GM23338 (cell line): ENCODE results near the gene SYNGR4. TPM values are rescaled to one million over a fixed set of nuclear protein-coding genes. Genes with fewer than 3 reads are reported as not detected.

ENCODE experiments used
- ATAC-seq: fragments of 200-7000 bp; cut with Tn5 transposase; 3 replicates; pipeline ENCODE4 v1.9.1; 2020
- DNase-seq: peaks from one replicate; pipeline ENCODE4 v3.0.0-alpha.2; 2015; ENCODE audit warnings: low spot score
- H2AFZ ChIP-seq: fragments of 200-600 bp; sonication (generic); 2 replicates; pipeline ENCODE4 v1.8.0; 2016; ENCODE audit warnings: antibody characterized with exemption, mild to moderate bottlenecking, moderate library complexity
- H3F3A ChIP-seq: fragments of 200-600 bp; sonication (generic); replicated peaks from 2 replicates; pipeline ENCODE4 v1.8.0; 2017; ENCODE audit warnings: antibody characterized with exemption, mixed run types, low read depth
- H3K27ac ChIP-seq: fragments of 200-600 bp; sonication (generic); 2 replicates; pipeline ENCODE4 v1.6.1; 2016; ENCODE audit warnings: low read depth
- H3K27me3 ChIP-seq: fragments of 200-600 bp; sonication (generic); 2 replicates; pipeline ENCODE4 v1.8.0; 2016; ENCODE audit warnings: mild to moderate bottlenecking, mixed run types, moderate library complexity; ENCODE audit not compliant: insufficient read depth
- H3K36me3 ChIP-seq: fragments of 200-600 bp; sonication (generic); 2 replicates; pipeline ENCODE4 v1.8.0; 2016; ENCODE audit warnings: mild to moderate bottlenecking; ENCODE audit not compliant: insufficient read depth
- H3K4me1 ChIP-seq: fragments of 200-600 bp; sonication (generic); 2 replicates; pipeline ENCODE4 v1.8.0; 2016; ENCODE audit warnings: mild to moderate bottlenecking, moderate library complexity; ENCODE audit not compliant: insufficient read depth
- H3K4me2 ChIP-seq: fragments of 200-600 bp; sonication (generic); 2 replicates; pipeline ENCODE4 v1.7.1; 2017; ENCODE audit warnings: mixed run types
- H3K4me3 ChIP-seq: fragments of 200-600 bp; sonication (generic); 2 replicates; pipeline ENCODE4 v1.6.1; 2016; ENCODE audit warnings: mixed run types
- H3K79me2 ChIP-seq: fragments of 200-600 bp; sonication (generic); replicated peaks from 2 replicates; pipeline ENCODE4 v1.8.0; 2017; ENCODE audit warnings: mild to moderate bottlenecking; ENCODE audit not compliant: insufficient read depth
- H3K9me2 ChIP-seq: fragments of 200-600 bp; sonication (generic); 2 replicates; pipeline ENCODE4 v1.8.0; 2017; ENCODE audit not compliant: insufficient read depth
- H4K20me1 ChIP-seq: fragments of 200-600 bp; sonication (generic); replicated peaks from 2 replicates; pipeline ENCODE4 v1.8.0; 2017; ENCODE audit warnings: mild to moderate bottlenecking; ENCODE audit not compliant: insufficient read depth
- H3K27ac Mint-ChIP-seq: 2 replicates; pipeline ENCODE4 v1.8.0; 2020; ENCODE audit warnings: inconsistent platforms, mild to moderate bottlenecking, moderate library complexity, mixed read lengths
- H3K27me3 Mint-ChIP-seq: 3 replicates; pipeline ENCODE4 v1.8.0; 2022; ENCODE audit warnings: low read depth, mild to moderate bottlenecking, moderate library complexity, mixed read lengths, inconsistent platforms; ENCODE audit not compliant: insufficient read depth, poor library complexity
- H3K36me3 Mint-ChIP-seq: 3 replicates; pipeline ENCODE4 v1.8.0; 2021; ENCODE audit warnings: low read depth, mild to moderate bottlenecking, inconsistent platforms, moderate library complexity, mixed read lengths
- H3K4me1 Mint-ChIP-seq: 3 replicates; pipeline ENCODE4 v1.8.0; 2020; ENCODE audit warnings: mild to moderate bottlenecking, inconsistent platforms, mixed read lengths
- H3K4me3 Mint-ChIP-seq: 3 replicates; pipeline ENCODE4 v1.8.0; 2021; ENCODE audit warnings: moderate library complexity, mild to moderate bottlenecking, inconsistent platforms, mixed read lengths
- H3K9me3 Mint-ChIP-seq: 3 replicates; pipeline ENCODE4 v1.8.0; 2020; ENCODE audit warnings: moderate library complexity, mild to moderate bottlenecking, inconsistent platforms, mixed read lengths
- CREB1 ChIP-seq: fragments of 250-450 bp; sonication (Bioruptor Pico); IDR thresholded peaks from 2 replicates; pipeline ENCODE4 v1.5.0; 2020; ENCODE audit warnings: low read depth, mild to moderate bottlenecking, moderate library complexity
- EZH2 ChIP-seq: fragments of 200-600 bp; sonication (generic); IDR thresholded peaks from one replicate; pipeline ENCODE4 v1.8.0; 2017; ENCODE audit warnings: antibody characterized with exemption, mild to moderate bottlenecking, low read depth; ENCODE audit not compliant: unreplicated experiment
- EZH2phosphoT487 ChIP-seq: fragments of 200-600 bp; sonication (generic); IDR thresholded peaks from one replicate; pipeline ENCODE4 v1.8.1; 2018; ENCODE audit warnings: antibody characterized with exemption; ENCODE audit not compliant: unreplicated experiment
- JUNB ChIP-seq: IDR thresholded peaks from one replicate; pipeline ENCODE4 v1.6.1; 2016; ENCODE audit warnings: antibody characterized with exemption; ENCODE audit not compliant: unreplicated experiment
- NANOG ChIP-seq: IDR thresholded peaks from 2 replicates; pipeline ENCODE4 v1.6.1; 2016; ENCODE audit warnings: antibody characterized with exemption, borderline replicate concordance
- POLR2AphosphoS5 ChIP-seq: IDR thresholded peaks from 2 replicates; pipeline ENCODE4 v1.6.1; 2016; ENCODE audit warnings: antibody characterized with exemption, low read depth
- STAT1 ChIP-seq: IDR thresholded peaks from one replicate; pipeline ENCODE4 v1.6.1; 2016; ENCODE audit warnings: antibody characterized with exemption; ENCODE audit not compliant: unreplicated experiment
- ZNF114 ChIP-seq: fragments of 250-450 bp; sonication (Bioruptor Pico); IDR thresholded peaks from 2 replicates; pipeline ENCODE4 v1.5.0; 2020; ENCODE audit warnings: mild to moderate bottlenecking, moderate library complexity
- ZNF331 ChIP-seq: fragments of 250-450 bp; sonication (Bioruptor Pico); IDR thresholded peaks from 2 replicates; pipeline ENCODE4 v1.5.0; 2020; ENCODE audit warnings: low read depth, mild to moderate bottlenecking, moderate library complexity
- polyA plus RNA-seq: library from polyadenylated mRNA; unstranded; fragments of >200 nt; fragmentation: Nextera tagmentation; extraction: Ambion mirVana; gene quantifications from 2 replicates; pipeline ENCODE4 v1.2.1, GENCODE V29; 2016
- total RNA-seq: library from RNA; depleted of rRNA; stranded (reverse); fragments of >200 nt; shearing (Covaris generic); gene quantifications from 2 replicates; pipeline ENCODE4 v1.2.3, GENCODE V29; 2014
- TF ChIP-seq, protein P1 (sequence below): IDR thresholded peaks from one replicate; pipeline ENCODE4 v1.6.1; 2018; ENCODE audit warnings: antibody characterized with exemption; ENCODE audit not compliant: unreplicated experiment
- TF ChIP-seq, protein P2 (sequence below): fragments of 250-450 bp; sonication (Bioruptor Pico); IDR thresholded peaks from 2 replicates; pipeline ENCODE4 v1.5.0; 2020; ENCODE audit warnings: mild to moderate bottlenecking, moderate library complexity
- TF ChIP-seq, protein P3 (sequence below), 2 experiments: fragments of 200-600 bp in 1 of 2; sonication (generic) in 1 of 2; conservative IDR thresholded peaks; 2 replicates each; pipeline versions ENCODE4 v1.5.1 to v1.6.1; 2016 to 2017; ENCODE audit warnings: antibody characterized with exemption in 2 of 2, low read depth in 2 of 2, mild to moderate bottlenecking in 2 of 2, moderate library complexity in 1 of 2
- TF ChIP-seq, protein P4 (sequence below): IDR thresholded peaks from 2 replicates; pipeline ENCODE4 v1.6.1; 2016; ENCODE audit warnings: antibody characterized with exemption

SYNGR4 gene
- total and polyA plus RNA-seq, 2 experiments from 2014 or later = not detected

DNA sequence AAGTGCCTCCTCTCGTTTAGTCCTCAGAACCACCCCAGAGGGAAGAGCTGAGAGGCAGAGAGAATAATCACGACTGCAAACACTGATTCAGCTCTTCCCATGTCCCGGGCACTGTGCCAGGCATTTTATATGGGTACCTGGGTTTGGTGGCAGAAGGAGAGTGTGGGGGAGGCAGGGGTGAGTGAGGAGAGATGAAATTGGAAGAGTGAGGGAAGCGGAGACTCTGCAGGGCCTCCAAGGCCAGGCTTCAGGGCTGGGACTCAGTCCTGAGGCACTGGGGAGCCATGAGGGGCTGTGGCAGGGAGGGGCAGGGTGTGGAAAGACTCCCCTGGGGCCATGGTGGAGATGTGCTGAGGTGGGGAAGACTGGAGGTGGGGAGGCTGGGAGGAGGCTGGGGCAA is 8.7 kb downstream of the SYNGR4 start:
- H3K9me2 ChIP-seq = no peaks in the 10 kb centered on the region
- H3K4me1 Mint-ChIP-seq = peaks cover 2% of the 10 kb centered on the region; the same call in 1 of the 3 replicates
- H3K4me1 ChIP-seq = no peaks in the 10 kb centered on the region
- H3F3A ChIP-seq = no peaks in the 10 kb centered on the region
- H3K27ac ChIP-seq = no peak overlapping the region
- H3K4me2 ChIP-seq = no peak overlapping the region
- H3K4me3 ChIP-seq = no peak overlapping the region
- ATAC-seq (no peak), DNase-seq (no peak)
- H3K36me3 Mint-ChIP-seq = no peaks in the 10 kb centered on the region
- no peaks in the 10 kb centered on the region for H3K27me3 ChIP-seq
- TF ChIP-seq EZH2phosphoT487 = no peak
- TF ChIP-seq NANOG = no peak
- TF ChIP-seq POLR2AphosphoS5 = no peak
- no peak for TF ChIP-seq JUNB
- TF ChIP-seq EZH2 = no peak
- TF ChIP-seq, protein P1, sequence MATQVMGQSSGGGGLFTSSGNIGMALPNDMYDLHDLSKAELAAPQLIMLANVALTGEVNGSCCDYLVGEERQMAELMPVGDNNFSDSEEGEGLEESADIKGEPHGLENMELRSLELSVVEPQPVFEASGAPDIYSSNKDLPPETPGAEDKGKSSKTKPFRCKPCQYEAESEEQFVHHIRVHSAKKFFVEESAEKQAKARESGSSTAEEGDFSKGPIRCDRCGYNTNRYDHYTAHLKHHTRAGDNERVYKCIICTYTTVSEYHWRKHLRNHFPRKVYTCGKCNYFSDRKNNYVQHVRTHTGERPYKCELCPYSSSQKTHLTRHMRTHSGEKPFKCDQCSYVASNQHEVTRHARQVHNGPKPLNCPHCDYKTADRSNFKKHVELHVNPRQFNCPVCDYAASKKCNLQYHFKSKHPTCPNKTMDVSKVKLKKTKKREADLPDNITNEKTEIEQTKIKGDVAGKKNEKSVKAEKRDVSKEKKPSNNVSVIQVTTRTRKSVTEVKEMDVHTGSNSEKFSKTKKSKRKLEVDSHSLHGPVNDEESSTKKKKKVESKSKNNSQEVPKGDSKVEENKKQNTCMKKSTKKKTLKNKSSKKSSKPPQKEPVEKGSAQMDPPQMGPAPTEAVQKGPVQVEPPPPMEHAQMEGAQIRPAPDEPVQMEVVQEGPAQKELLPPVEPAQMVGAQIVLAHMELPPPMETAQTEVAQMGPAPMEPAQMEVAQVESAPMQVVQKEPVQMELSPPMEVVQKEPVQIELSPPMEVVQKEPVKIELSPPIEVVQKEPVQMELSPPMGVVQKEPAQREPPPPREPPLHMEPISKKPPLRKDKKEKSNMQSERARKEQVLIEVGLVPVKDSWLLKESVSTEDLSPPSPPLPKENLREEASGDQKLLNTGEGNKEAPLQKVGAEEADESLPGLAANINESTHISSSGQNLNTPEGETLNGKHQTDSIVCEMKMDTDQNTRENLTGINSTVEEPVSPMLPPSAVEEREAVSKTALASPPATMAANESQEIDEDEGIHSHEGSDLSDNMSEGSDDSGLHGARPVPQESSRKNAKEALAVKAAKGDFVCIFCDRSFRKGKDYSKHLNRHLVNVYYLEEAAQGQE = no peak
- TF ChIP-seq ZNF331 (CRISPR knock-in tag) = no peak
- no peak for TF ChIP-seq ZNF114 (CRISPR knock-in tag)
- TF ChIP-seq, protein P2, sequence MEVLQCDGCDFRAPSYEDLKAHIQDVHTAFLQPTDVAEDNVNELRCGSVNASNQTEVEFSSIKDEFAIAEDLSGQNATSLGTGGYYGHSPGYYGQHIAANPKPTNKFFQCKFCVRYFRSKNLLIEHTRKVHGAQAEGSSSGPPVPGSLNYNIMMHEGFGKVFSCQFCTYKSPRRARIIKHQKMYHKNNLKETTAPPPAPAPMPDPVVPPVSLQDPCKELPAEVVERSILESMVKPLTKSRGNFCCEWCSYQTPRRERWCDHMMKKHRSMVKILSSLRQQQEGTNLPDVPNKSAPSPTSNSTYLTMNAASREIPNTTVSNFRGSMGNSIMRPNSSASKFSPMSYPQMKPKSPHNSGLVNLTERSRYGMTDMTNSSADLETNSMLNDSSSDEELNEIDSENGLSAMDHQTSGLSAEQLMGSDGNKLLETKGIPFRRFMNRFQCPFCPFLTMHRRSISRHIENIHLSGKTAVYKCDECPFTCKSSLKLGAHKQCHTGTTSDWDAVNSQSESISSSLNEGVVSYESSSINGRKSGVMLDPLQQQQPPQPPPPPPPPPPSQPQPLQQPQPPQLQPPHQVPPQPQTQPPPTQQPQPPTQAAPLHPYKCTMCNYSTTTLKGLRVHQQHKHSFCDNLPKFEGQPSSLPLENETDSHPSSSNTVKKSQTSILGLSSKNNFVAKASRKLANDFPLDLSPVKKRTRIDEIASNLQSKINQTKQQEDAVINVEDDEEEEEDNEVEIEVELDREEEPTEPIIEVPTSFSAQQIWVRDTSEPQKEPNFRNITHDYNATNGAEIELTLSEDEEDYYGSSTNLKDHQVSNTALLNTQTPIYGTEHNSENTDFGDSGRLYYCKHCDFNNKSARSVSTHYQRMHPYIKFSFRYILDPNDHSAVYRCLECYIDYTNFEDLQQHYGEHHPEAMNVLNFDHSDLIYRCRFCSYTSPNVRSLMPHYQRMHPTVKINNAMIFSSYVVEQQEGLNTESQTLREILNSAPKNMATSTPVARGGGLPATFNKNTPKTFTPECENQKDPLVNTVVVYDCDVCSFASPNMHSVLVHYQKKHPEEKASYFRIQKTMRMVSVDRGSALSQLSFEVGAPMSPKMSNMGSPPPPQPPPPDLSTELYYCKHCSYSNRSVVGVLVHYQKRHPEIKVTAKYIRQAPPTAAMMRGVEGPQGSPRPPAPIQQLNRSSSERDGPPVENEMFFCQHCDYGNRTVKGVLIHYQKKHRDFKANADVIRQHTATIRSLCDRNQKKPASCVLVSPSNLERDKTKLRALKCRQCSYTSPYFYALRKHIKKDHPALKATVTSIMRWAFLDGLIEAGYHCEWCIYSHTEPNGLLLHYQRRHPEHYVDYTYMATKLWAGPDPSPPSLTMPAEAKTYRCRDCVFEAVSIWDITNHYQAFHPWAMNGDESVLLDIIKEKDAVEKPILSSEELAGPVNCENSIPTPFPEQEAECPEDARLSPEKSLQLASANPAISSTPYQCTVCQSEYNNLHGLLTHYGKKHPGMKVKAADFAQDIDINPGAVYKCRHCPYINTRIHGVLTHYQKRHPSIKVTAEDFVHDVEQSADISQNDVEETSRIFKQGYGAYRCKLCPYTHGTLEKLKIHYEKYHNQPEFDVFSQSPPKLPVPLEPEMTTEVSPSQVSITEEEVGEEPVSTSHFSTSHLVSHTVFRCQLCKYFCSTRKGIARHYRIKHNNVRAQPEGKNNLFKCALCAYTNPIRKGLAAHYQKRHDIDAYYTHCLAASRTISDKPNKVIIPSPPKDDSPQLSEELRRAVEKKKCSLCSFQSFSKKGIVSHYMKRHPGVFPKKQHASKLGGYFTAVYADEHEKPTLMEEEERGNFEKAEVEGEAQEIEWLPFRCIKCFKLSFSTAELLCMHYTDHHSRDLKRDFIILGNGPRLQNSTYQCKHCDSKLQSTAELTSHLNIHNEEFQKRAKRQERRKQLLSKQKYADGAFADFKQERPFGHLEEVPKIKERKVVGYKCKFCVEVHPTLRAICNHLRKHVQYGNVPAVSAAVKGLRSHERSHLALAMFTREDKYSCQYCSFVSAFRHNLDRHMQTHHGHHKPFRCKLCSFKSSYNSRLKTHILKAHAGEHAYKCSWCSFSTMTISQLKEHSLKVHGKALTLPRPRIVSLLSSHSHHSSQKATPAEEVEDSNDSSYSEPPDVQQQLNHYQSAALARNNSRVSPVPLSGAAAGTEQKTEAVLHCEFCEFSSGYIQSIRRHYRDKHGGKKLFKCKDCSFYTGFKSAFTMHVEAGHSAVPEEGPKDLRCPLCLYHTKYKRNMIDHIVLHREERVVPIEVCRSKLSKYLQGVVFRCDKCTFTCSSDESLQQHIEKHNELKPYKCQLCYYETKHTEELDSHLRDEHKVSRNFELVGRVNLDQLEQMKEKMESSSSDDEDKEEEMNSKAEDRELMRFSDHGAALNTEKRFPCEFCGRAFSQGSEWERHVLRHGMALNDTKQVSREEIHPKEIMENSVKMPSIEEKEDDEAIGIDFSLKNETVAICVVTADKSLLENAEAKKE (CRISPR knock-in tag) = no peak
- TF ChIP-seq, protein P3, sequence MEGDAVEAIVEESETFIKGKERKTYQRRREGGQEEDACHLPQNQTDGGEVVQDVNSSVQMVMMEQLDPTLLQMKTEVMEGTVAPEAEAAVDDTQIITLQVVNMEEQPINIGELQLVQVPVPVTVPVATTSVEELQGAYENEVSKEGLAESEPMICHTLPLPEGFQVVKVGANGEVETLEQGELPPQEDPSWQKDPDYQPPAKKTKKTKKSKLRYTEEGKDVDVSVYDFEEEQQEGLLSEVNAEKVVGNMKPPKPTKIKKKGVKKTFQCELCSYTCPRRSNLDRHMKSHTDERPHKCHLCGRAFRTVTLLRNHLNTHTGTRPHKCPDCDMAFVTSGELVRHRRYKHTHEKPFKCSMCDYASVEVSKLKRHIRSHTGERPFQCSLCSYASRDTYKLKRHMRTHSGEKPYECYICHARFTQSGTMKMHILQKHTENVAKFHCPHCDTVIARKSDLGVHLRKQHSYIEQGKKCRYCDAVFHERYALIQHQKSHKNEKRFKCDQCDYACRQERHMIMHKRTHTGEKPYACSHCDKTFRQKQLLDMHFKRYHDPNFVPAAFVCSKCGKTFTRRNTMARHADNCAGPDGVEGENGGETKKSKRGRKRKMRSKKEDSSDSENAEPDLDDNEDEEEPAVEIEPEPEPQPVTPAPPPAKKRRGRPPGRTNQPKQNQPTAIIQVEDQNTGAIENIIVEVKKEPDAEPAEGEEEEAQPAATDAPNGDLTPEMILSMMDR (conservative IDR thresholded peaks at IDR 0.05; ENCODE audit: low read depth in 2 of 2) = no peak
- TF ChIP-seq, protein P4, sequence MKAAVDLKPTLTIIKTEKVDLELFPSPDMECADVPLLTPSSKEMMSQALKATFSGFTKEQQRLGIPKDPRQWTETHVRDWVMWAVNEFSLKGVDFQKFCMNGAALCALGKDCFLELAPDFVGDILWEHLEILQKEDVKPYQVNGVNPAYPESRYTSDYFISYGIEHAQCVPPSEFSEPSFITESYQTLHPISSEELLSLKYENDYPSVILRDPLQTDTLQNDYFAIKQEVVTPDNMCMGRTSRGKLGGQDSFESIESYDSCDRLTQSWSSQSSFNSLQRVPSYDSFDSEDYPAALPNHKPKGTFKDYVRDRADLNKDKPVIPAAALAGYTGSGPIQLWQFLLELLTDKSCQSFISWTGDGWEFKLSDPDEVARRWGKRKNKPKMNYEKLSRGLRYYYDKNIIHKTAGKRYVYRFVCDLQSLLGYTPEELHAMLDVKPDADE = no peak
- TF ChIP-seq CREB1 (CRISPR knock-in tag) = no peak
- no peak for TF ChIP-seq STAT1
- no peak overlapping the region; the same call in 2 of the 3 replicates for H3K4me3 Mint-ChIP-seq
- no peak overlapping the region for H3K27ac Mint-ChIP-seq
- H4K20me1 ChIP-seq = no peaks in the 10 kb centered on the region
- H3K9me3 Mint-ChIP-seq = no peaks in the 10 kb centered on the region
- H3K27me3 Mint-ChIP-seq = peaks cover 16% of the 10 kb centered on the region
- no peaks in the 10 kb centered on the region for H3K36me3 ChIP-seq
- no peaks in the 10 kb centered on the region for H3K79me2 ChIP-seq
- H2AFZ ChIP-seq = no peak overlapping the region
